ENCODE results near the gene SEL1L. TPM values are rescaled to one million over a fixed set of nuclear protein-coding genes. Genes with fewer than 3 reads are reported as not detected.

SEL1L gene
- total and polyA plus RNA-seq, 4 donors = 13.2 to 101 (median 49.2) TPM

DNA sequence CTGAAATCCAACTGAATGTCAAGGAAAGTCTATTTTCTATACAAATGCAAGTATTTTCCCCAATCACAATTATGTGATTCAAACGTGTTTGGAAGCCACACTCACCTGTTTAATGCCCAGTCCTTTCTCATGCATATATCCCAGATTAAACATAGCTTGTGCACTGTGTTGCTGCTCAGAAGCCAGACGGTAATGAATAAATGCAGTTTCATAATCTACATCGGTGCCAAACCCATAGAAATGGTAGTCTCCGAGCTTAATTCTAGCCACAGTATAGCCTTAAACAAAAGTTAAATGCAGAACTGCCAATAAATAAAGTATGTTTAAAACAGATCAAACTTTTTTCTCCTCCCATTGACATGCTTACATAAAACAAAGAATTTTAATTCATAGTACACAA is 49.5 kb downstream of the SEL1L start:
- Histone ChIP-seq H3K4me3 (no peak overlapping the region), H3K9me3 (ENCODE audit: control insufficient read depth in 4 of 4, insufficient read depth in 3 of 4, low read length in 3 of 4) (no peaks in the 10 kb centered on the region), H3K9ac (ENCODE audit: insufficient read depth in 1 of 2, low read length in 2 of 2) (no peak overlapping the region), H3K36me3 (ENCODE audit: control insufficient read depth in 4 of 4, insufficient read depth in 4 of 4, low read length in 4 of 4) (peaks cover 18 to 40% (median 31%) of the 10 kb centered on the region in 4 donors), H3K27ac (ENCODE audit: low read depth in 1 of 2, low read length in 1 of 2) (no peak overlapping the region), H3K27me3 (ENCODE audit: control insufficient read depth in 3 of 3, insufficient read depth in 3 of 3, low read length in 2 of 3) (no peaks in the 10 kb centered on the region), H3K4me1 (ENCODE audit: control insufficient read depth in 5 of 5, insufficient read depth in 5 of 5, low read length in 5 of 5) (no peaks in the 10 kb centered on the region)
- WGBS, 2 donors = 94 to 96% methylated on average over 4 of the region's 4 CpGs
- no peak for DNase-seq
- TF ChIP-seq, protein P1, sequence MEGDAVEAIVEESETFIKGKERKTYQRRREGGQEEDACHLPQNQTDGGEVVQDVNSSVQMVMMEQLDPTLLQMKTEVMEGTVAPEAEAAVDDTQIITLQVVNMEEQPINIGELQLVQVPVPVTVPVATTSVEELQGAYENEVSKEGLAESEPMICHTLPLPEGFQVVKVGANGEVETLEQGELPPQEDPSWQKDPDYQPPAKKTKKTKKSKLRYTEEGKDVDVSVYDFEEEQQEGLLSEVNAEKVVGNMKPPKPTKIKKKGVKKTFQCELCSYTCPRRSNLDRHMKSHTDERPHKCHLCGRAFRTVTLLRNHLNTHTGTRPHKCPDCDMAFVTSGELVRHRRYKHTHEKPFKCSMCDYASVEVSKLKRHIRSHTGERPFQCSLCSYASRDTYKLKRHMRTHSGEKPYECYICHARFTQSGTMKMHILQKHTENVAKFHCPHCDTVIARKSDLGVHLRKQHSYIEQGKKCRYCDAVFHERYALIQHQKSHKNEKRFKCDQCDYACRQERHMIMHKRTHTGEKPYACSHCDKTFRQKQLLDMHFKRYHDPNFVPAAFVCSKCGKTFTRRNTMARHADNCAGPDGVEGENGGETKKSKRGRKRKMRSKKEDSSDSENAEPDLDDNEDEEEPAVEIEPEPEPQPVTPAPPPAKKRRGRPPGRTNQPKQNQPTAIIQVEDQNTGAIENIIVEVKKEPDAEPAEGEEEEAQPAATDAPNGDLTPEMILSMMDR (IDR thresholded peaks at IDR 0.05; ENCODE audit: control extremely low read depth, extremely low read depth) = no peak
- ATAC-seq (ENCODE audit: insufficient read depth, low FRiP score) = no peak

DNA sequence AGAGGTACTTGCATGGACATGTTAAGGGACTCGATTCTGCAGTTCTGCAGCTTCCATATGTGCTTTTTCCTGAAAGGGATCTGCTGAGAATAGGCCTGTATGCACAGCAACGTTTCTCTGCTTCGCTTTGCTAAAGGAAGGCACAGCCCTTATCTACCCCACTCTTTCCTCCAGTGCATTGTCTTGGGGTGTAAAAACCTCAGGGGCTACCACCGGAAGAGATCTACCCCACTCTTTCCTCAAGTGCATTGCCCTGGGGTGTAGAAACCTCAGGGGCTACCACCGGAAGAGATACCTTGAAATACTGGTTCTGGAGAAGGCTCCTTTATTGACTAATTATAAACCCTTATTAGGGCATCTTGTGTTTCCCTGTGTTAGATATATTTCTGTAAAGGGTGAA is 52.9 kb downstream of the SEL1L start:
- H3K9ac ChIP-seq (ENCODE audit: insufficient read depth in 1 of 2, low read length in 2 of 2) = no peak overlapping the region

DNA sequence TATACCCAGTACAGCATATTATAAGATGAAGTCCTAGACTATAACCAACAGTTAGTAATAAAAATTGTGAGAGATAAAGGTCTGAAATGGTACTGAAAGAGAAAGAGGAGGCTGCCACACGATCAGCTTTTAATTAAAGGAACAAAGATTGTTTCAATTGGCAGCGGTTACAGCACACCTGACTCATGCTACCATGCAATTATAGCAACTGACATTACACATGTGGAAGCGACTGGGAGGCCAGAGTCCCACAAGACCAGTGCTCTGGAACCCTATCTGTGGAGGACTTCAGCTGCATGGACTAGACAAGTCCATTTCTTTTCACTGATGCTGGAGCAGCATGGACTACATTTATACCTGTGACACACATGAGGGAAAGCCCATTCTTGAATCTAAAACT is 55.2 kb downstream of the SEL1L start:
- no peaks in the 10 kb centered on the region for H3K27me3 ChIP-seq (ENCODE audit: control insufficient read depth in 3 of 3, insufficient read depth in 3 of 3, low read length in 2 of 3)
- ATAC-seq (ENCODE audit: insufficient read depth, low FRiP score) = no peak
- peaks cover 0 to 5% (median 0%) of the 10 kb centered on the region in 5 donors for H3K4me1 ChIP-seq (ENCODE audit: control insufficient read depth in 5 of 5, insufficient read depth in 5 of 5, low read length in 5 of 5)
- WGBS, 2 donors = 88 to 89% methylated on average over 3 of the region's 3 CpGs
- peaks cover 14 to 37% (median 21%) of the 10 kb centered on the region in 4 donors for H3K36me3 ChIP-seq (ENCODE audit: control insufficient read depth in 4 of 4, insufficient read depth in 4 of 4, low read length in 4 of 4)
- no peak overlapping the region for H3K27ac ChIP-seq (ENCODE audit: low read depth in 1 of 2, low read length in 1 of 2)
- TF ChIP-seq, protein P1 (IDR thresholded peaks at IDR 0.05; ENCODE audit: control extremely low read depth, extremely low read depth) = no peak
- no peaks in the 10 kb centered on the region for H3K9me3 ChIP-seq (ENCODE audit: control insufficient read depth in 4 of 4, insufficient read depth in 3 of 4, low read length in 3 of 4)
- DNase-seq = no peak
- H3K4me3 ChIP-seq = no peak overlapping the region
- H3K9ac ChIP-seq (ENCODE audit: insufficient read depth in 1 of 2, low read length in 2 of 2) = no peak overlapping the region

More for the DNA sequence above, 52.9 kb downstream of the SEL1L start:
- ATAC-seq (ENCODE audit: insufficient read depth, low FRiP score) (no peak), DNase-seq (no peak)
- Histone ChIP-seq H3K4me3 (no peak overlapping the region), H3K27ac (ENCODE audit: low read depth in 1 of 2, low read length in 1 of 2) (no peak overlapping the region), H3K27me3 (ENCODE audit: control insufficient read depth in 3 of 3, insufficient read depth in 3 of 3, low read length in 2 of 3) (no peaks in the 10 kb centered on the region), H3K9me3 (ENCODE audit: control insufficient read depth in 4 of 4, insufficient read depth in 3 of 4, low read length in 3 of 4) (no peaks in the 10 kb centered on the region), H3K4me1 (ENCODE audit: control insufficient read depth in 5 of 5, insufficient read depth in 5 of 5, low read length in 5 of 5) (peaks cover 0 to 5% (median 0%) of the 10 kb centered on the region in 5 donors), H3K36me3 (ENCODE audit: control insufficient read depth in 4 of 4, insufficient read depth in 4 of 4, low read length in 4 of 4) (peaks cover 11 to 39% (median 30%) of the 10 kb centered on the region in 4 donors)
- 88 to 94% methylated on average over 5 of the region's 5 CpGs for WGBS, 2 donors
- TF ChIP-seq, protein P1 (IDR thresholded peaks at IDR 0.05; ENCODE audit: control extremely low read depth, extremely low read depth) = no peak

DNA sequence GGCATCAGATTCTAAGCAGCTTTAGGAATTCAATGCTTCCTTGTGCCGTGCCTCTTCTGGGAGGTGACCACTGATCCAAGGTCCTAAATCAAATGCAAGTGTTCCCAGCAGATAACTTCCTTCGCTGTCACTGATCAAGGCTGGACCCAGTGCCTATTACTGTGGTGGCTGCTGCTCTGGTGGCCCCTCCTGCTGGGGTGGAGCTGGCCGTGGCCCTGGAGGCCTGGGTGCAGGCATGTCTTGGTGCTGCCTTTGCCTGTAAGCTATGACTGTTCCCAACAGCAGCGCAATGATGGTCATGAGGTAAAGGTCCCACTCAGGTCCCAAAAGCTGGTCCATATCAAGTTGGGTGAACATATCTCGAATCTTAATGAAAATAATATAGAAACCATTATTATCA is 56.8 kb downstream of the SEL1L start:
- Histone ChIP-seq H3K27ac (ENCODE audit: low read depth in 1 of 2, low read length in 1 of 2) (no peak overlapping the region), H3K9me3 (ENCODE audit: control insufficient read depth in 4 of 4, insufficient read depth in 3 of 4, low read length in 3 of 4) (no peaks in the 10 kb centered on the region), H3K4me1 (ENCODE audit: control insufficient read depth in 5 of 5, insufficient read depth in 5 of 5, low read length in 5 of 5) (peaks cover 0 to 5% (median 0%) of the 10 kb centered on the region in 5 donors), H3K27me3 (ENCODE audit: control insufficient read depth in 3 of 3, insufficient read depth in 3 of 3, low read length in 2 of 3) (no peaks in the 10 kb centered on the region), H3K4me3 (no peak overlapping the region), H3K9ac (ENCODE audit: insufficient read depth in 1 of 2, low read length in 2 of 2) (no peak overlapping the region), H3K36me3 (ENCODE audit: control insufficient read depth in 4 of 4, insufficient read depth in 4 of 4, low read length in 4 of 4) (peaks cover 14 to 35% (median 22%) of the 10 kb centered on the region in 4 donors)
- WGBS, 2 donors = 94 to 95% methylated on average over 5 of the region's 5 CpGs
- ATAC-seq (ENCODE audit: insufficient read depth, low FRiP score) (no peak), DNase-seq (no peak)
- TF ChIP-seq, protein P1 (IDR thresholded peaks at IDR 0.05; ENCODE audit: control extremely low read depth, extremely low read depth) = no peak

All from lung (tissue), 12 donors.